ENCODE data around the gene MTCH1.
"Not testable (repeated sequence)": the region's sequence is repeated elsewhere in the genome, so short reads cannot be mapped to it uniquely, and the experiment has no call there.

MTCH1 gene

GRCh38 chr6:36997811-36998722 lies 12.1 kb upstream of the MTCH1 start:
- DNase-seq (ENCODE audit: low read depth, low spot score), result peak; percentile 29

GRCh38 chr6:36990401-36990800 lies 4.4 kb upstream of the MTCH1 start:
- DNase-seq (ENCODE audit: low read depth, low spot score), result not testable (repeated sequence)

- no peak for DNase-seq (ENCODE audit: low read depth, low spot score)
Observed at GRCh38 chr6:36989264-36989663, 3.3 kb upstream of the MTCH1 start.

- no peak for DNase-seq (ENCODE audit: low read depth, low spot score)
Observed at GRCh38 chr6:36986704-36987047, 680 bp upstream of the MTCH1 start.

DNA sequence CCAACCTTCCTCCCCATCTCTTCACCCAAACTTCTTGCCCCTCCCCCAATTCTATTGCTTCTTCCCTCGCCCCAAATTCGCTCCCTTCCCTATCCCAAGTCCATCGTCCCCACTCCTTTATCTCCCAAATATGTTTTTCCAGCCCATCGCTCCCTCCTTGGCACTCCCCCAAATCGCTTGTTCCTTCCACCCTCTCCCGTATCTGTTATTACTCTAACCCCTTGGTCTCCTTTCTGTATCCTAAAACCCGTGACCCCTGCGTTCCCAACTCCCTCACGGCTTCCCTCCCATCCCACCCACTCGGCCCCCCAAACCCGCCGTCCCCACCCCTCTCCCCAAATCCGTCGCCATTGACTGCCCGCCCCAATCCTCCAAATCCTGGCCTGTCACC lies 584 bp downstream of the MTCH1 start:
- DNase-seq (ENCODE audit: low read depth, low spot score), result peak; percentile 27

GRCh38 chr6:36984581-36985416 lies 1.2 kb downstream of the MTCH1 start:
- peak; percentile 73 for DNase-seq (ENCODE audit: low read depth, low spot score)

DNA sequence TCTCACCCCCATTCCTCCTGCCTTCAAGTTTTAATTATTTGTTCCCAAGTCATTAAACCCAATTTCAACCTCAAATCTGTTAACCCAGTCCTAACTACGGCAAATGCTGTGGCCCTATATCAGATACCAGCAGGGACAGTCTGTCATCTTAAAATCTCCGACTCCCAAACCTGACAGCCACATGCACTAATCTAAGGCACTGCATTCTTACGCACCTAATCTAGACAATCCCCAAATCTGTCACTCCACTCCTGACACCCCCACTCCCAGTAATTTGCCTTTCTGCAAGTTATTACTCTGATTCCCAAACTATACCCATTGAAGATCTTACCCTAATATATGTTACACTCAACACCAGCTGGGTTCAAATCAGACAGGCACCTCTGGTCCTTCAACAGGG lies 2.5 kb downstream of the MTCH1 start:
- no peak for DNase-seq (ENCODE audit: low read depth, low spot score)

GRCh38 chr6:36980876-36981619 lies 4.9 kb downstream of the MTCH1 start:
- no peak for DNase-seq (ENCODE audit: low read depth, low spot score)

- no peak for DNase-seq (ENCODE audit: low read depth, low spot score)
Observed at GRCh38 chr6:36980129-36980528, 5.9 kb downstream of the MTCH1 start.

GRCh38 chr6:36979347-36979742 lies 6.7 kb downstream of the MTCH1 start:
- DNase-seq (ENCODE audit: low read depth, low spot score), result peak; percentile 47

- DNase-seq (ENCODE audit: low read depth, low spot score), result no peak
Observed at GRCh38 chr6:36978421-36979346, 7.3 kb downstream of the MTCH1 start.

DNA sequence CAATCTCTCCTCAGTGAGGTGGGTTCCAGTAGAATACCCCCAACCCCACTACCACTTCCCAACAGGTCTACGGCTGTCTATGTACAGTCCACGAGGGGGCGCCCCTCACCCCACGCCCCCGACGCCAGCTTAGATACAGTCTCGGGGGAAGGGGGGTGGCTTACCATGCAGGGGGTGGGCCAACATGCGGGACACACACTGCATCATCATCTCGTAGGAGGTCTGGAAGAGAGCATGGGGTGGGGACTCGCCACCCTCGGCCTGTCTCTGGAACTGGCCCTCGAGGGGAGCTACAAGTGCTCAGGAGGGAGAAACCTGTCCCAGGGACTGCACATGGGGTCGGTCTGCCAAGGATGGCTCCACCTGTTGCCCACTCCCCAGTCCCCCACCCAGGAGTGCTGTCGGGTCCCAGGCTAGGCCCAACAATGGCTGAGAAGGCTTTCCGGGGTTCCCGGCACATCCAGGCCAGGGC lies 8.5 kb downstream of the MTCH1 start:
- peak; percentile 16 for DNase-seq (ENCODE audit: low read depth, low spot score)

DNA sequence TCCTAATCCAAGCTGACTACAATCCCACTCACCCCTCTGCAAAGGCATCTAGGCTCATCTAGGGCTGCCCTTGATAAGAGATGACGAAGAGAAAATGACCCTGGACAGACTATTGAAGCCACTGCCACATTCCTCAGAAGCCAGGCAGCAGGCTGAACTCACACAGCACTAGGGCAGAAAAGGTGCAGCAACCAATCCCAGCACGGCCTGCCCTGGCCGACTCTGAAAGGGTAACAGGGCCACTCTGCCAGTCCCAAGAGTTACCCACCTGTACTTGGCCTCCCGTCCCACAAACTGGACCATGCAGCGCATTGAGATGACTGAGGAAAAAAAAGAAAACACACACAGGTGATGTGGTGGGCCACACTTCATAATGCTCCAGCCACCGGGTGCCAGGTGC lies 9.1 kb downstream of the MTCH1 start:
- no peak for DNase-seq (ENCODE audit: low read depth, low spot score)

- no peak for DNase-seq (ENCODE audit: low read depth, low spot score)
Observed at GRCh38 chr6:36976509-36976908, 9.5 kb downstream of the MTCH1 start.

GRCh38 chr6:36976007-36976264 lies 10.1 kb downstream of the MTCH1 start:
- DNase-seq (ENCODE audit: low read depth, low spot score), result no peak

DNA sequence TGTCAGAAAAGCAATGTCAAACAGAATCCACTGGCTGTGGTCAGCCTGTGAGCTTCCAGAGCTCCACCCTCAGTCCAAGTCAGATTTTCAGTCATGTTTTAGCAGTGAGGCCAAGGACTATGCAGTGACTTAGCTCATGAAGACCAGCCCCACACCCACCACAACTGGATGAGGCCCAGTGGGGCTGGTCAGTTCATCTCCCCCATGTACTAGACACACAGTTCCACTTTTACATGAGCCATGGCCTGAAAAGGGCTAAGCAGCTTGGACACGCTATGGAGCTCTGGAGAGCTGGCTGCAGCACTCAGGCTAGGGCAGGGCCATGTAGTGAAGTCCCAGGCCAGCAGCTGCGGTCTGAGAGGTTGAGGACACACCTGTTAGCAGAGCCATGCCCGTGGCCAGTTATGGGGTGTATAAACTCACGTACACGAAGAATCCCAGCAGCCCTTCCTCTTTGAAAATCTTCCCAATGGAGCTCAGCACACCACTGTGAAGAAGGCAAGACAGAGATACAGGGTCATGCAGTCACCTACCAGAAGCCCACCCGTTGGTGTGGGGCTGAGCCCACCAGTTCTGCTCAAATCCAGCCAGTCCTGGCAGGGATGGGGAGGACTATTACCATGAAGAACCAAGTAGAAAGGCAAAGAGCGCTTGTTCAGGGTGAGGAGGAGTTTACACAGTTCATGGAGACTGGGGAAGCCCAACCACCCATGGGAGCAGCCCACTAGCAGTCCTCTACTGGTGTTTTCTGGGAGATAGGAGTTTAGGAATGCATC lies 10.6 kb downstream of the MTCH1 start:
- no peak for DNase-seq (ENCODE audit: low read depth, low spot score)

GRCh38 chr6:36973647-36974046 lies 12.3 kb downstream of the MTCH1 start:
- no peak for DNase-seq (ENCODE audit: low read depth, low spot score)

DNA sequence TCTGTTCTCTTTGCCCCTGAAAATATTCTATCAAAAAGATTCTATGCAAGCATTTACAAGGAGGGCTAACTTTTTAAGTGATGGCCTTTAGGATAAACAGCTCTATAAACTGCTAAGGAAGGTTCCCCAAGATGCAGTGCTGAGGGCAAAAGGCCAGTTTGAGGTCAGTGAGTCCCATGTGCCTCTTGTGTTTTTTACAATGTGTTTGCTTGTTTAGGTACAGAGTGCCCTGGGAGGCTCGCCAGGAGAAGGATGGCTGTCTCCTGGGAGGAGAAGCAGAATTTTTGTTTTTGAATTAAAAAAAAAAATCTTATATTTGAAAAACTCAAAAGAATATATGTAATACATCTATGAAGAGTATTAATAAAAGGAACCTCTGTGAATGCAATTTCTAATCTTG lies 12.8 kb downstream of the MTCH1 start:
- DNase-seq (ENCODE audit: low read depth, low spot score), result no peak

GRCh38 chr6:36971921-36972673 lies 13.9 kb downstream of the MTCH1 start:
- DNase-seq (ENCODE audit: low read depth, low spot score), result no peak

All from astrocyte of the hippocampus (primary cell).